Measurements from ENCODE around the gene CADPS.

Gene CADPS

GRCh38 chr3:62873451-62873760 lies 1.8 kb downstream of the CADPS start:
- no peak for DNase-seq

- DNase-seq: no peak
These were observed 2.9 kb downstream of the CADPS start for GRCh38 chr3:62872318-62872717.

- no peak for DNase-seq
These were observed 4.9 kb downstream of the CADPS start for GRCh38 chr3:62870321-62870720.

- no peak for DNase-seq
These were observed 11.6 kb downstream of the CADPS start for GRCh38 chr3:62863648-62864047.

- DNase-seq: no peak
These were observed 15.9 kb downstream of the CADPS start for GRCh38 chr3:62859203-62859791.

- DNase-seq: no peak
These were observed 29.2 kb downstream of the CADPS start for GRCh38 chr3:62845996-62846395.

- no peak for DNase-seq
These were observed 31.7 kb downstream of the CADPS start for GRCh38 chr3:62843508-62843907.

GRCh38 chr3:62839748-62840147 lies 35.5 kb downstream of the CADPS start:
- no peak for DNase-seq

GRCh38 chr3:62837145-62837787 lies 38.0 kb downstream of the CADPS start:
- no peak for DNase-seq

GRCh38 chr3:62835554-62836236 lies 39.5 kb downstream of the CADPS start:
- DNase-seq: no peak

GRCh38 chr3:62833538-62833937 lies 41.7 kb downstream of the CADPS start:
- DNase-seq: no peak

GRCh38 chr3:62832553-62832952 lies 42.7 kb downstream of the CADPS start:
- no peak for DNase-seq

GRCh38 chr3:62830727-62831322 lies 44.4 kb downstream of the CADPS start:
- DNase-seq: no peak

GRCh38 chr3:62827550-62827949 lies 47.7 kb downstream of the CADPS start:
- DNase-seq: no peak

- DNase-seq: no peak
These were observed 50.1 kb downstream of the CADPS start for GRCh38 chr3:62824965-62825592.

- no peak for DNase-seq
These were observed 51.7 kb downstream of the CADPS start for GRCh38 chr3:62823461-62824050.

- DNase-seq: no peak
These were observed 52.3 kb downstream of the CADPS start for GRCh38 chr3:62822905-62823304.

- DNase-seq: no peak
These were observed 56.9 kb downstream of the CADPS start for GRCh38 chr3:62818347-62818746.

- DNase-seq: no peak
These were observed 57.5 kb downstream of the CADPS start for GRCh38 chr3:62817678-62818077.

GRCh38 chr3:62815981-62816380 lies 59.2 kb downstream of the CADPS start:
- DNase-seq: no peak

- DNase-seq: no peak
These were observed 62.6 kb downstream of the CADPS start for GRCh38 chr3:62812631-62813030.

- DNase-seq: no peak
These were observed 64.1 kb downstream of the CADPS start for GRCh38 chr3:62811119-62811518.

- DNase-seq: no peak
These were observed 65.8 kb downstream of the CADPS start for GRCh38 chr3:62809369-62809768.

All from NCI-H1417 treated with DMSO at 0.1 percent for 48 hours (cell line).